GM12878 (cell line): Measurements from ENCODE around the gene ARL10.

Experiments used
- EP300 ChIP-seq, 2 experiments: fragments of 150-350 bp in 1 of 2; IDR thresholded peaks; 2 replicates each; pipeline ENCODE4 v1.6.1; 2011 to 2012; ENCODE audit warnings: low read depth in 2 of 2, low read length in 2 of 2, borderline replicate concordance in 1 of 2, improper control_type of control experiment in 1 of 2, inconsistent platforms in 1 of 2; ENCODE audit not compliant: control insufficient read depth in 1 of 2
- EZH2 ChIP-seq: IDR thresholded peaks from 2 replicates; pipeline ENCODE4 v1.6.1; 2012; ENCODE audit warnings: low read depth, mild to moderate bottlenecking, control low read depth, inconsistent platforms, low read length, borderline replicate concordance; ENCODE audit not compliant: control insufficient read depth
- GATAD2B ChIP-seq: fragments of 450-650 bp; conservative IDR thresholded peaks from 2 replicates; pipeline ENCODE4 v1.6.1; 2017; ENCODE audit warnings: low read depth, mild to moderate bottlenecking, moderate library complexity
- RAD21 ChIP-seq: IDR thresholded peaks from 2 replicates; pipeline ENCODE4 v1.6.1; 2011; ENCODE audit warnings: mild to moderate bottlenecking, low read depth, low read length, moderate library complexity; ENCODE audit not compliant: insufficient read depth
- TF ChIP-seq, protein P1 (sequence below), 3 experiments: IDR thresholded peaks in 2 of 3; conservative IDR thresholded peaks in 1 of 3; 2 replicates each; pipeline ENCODE4 v1.5.1; 2011; ENCODE audit warnings: low read depth in 3 of 3, low read length in 3 of 3, mild to moderate bottlenecking in 3 of 3, control low read depth in 2 of 3, moderate library complexity in 2 of 3, inconsistent platforms in 1 of 3, mixed read lengths in 1 of 3; ENCODE audit not compliant: control insufficient read depth in 2 of 3, insufficient read depth in 1 of 3; ENCODE audit errors: extremely low read depth in 1 of 3

DNA sequence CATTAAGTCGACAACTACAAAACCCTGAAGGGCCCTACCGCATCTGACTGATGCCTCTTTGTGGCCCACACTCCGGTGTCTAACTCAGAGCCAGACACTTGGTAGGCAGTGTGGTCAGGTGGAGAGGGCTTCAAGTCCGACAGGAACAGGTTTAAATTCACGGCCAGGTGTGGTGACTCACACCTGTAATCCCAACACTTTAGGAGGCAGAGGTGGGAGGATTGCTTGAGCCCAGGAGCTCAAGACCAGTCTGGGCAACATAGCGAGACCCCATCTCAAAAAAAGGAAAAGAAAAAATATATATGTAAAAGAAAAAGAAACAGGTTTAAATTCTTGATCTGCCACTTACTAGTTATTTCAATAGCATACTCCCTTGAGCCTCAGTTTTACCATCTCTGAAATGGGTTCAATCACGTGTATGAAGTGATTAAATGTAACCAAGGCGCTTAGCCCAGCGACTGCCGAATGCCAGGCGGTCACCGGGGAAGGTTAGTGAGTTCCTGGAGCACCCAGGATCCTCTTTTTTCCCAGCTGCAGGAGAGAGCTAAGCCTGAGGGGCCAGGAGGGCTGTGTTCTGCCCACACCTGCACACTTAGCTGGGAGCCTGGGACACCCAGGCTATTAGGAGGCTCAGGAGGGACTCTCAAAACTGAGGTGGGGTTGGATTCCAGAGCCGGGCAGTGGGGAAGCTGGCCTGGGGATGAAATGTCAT lies 50.1 kb downstream of the ARL10 start:
- TF ChIP-seq, protein P1, sequence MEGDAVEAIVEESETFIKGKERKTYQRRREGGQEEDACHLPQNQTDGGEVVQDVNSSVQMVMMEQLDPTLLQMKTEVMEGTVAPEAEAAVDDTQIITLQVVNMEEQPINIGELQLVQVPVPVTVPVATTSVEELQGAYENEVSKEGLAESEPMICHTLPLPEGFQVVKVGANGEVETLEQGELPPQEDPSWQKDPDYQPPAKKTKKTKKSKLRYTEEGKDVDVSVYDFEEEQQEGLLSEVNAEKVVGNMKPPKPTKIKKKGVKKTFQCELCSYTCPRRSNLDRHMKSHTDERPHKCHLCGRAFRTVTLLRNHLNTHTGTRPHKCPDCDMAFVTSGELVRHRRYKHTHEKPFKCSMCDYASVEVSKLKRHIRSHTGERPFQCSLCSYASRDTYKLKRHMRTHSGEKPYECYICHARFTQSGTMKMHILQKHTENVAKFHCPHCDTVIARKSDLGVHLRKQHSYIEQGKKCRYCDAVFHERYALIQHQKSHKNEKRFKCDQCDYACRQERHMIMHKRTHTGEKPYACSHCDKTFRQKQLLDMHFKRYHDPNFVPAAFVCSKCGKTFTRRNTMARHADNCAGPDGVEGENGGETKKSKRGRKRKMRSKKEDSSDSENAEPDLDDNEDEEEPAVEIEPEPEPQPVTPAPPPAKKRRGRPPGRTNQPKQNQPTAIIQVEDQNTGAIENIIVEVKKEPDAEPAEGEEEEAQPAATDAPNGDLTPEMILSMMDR (IDR thresholded peaks at IDR 0.05 in 2 of 3, conservative IDR thresholded peaks at IDR 0.05 in 1 of 3; ENCODE audit: control insufficient read depth in 2 of 3, extremely low read depth in 1 of 3, insufficient read depth in 1 of 3, low read depth in 3 of 3, low read length in 3 of 3) = no peak
- TF ChIP-seq EZH2 (no peak), EP300 (IDR thresholded peaks at IDR 0.05; ENCODE audit: borderline replicate concordance in 1 of 2, control insufficient read depth in 1 of 2, low read depth in 2 of 2, low read length in 2 of 2) (no peak), RAD21 (no peak), GATAD2B (no peak)
